Stimulated activated CD4-positive, alpha-beta T cell treated with anti-CD3 and anti-CD28 coated beads, Interleukin-15, amount 100 ng/mL, for 1 hour (primary cell): Measurements from ENCODE around the gene GNAO1.
A peak's percentile ranks its signal among the peaks of the same experiment; 100 is the strongest.

Experiments
- DNase-seq, 2 donors: peaks; one replicate each; pipeline ENCODE4 v3.0.0-alpha.2; 2020; ENCODE audit warnings: low read depth in 1 of 2, low spot score in 1 of 2

GNAO1 gene

DNA sequence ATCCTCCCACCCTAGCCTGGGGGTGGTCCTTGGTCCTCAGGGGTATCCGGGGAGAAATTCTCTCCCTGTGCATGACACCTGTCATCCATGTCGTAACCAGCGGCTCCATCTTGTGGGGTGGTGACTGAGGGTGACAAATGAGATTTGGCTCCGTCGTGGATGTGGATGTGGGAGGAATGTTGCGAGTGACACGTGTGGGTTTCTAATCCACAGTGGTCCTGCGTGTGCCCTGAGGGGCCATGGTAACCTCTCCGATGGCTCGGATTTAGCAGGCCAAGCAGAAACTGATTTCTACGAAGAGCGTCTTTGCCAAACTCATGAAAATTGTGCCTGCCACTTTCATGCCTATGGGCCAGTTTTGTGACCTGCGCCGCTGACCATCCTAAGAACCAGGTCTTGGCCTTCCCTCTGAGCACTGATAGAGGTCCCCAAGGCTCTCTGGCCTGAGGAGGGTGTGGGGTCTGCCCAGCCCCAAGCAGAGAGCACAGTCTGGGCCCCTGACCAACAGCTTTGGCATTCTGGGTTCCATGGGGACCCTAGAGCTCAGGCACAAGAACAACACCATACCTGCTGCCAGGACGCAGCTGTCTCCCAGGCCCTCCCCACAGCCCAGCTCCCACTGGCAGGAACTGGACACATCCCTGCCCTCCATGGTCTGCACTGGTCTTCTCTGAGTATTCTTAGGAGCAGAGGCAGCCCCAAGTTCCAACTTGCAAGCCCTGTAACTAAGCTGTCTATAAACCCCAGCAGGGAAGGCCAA is 155.0 kb downstream of the GNAO1 start:
- DNase-seq = no peak

GRCh38 chr16:56347166-56347565 is 155.9 kb downstream of the GNAO1 start:
- DNase-seq = no peak

- DNase-seq = no peak
These were observed 156.4 kb downstream of the GNAO1 start for GRCh38 chr16:56347670-56348069.

GRCh38 chr16:56348168-56349085 is 157.1 kb downstream of the GNAO1 start:
- DNase-seq = no peak

DNA sequence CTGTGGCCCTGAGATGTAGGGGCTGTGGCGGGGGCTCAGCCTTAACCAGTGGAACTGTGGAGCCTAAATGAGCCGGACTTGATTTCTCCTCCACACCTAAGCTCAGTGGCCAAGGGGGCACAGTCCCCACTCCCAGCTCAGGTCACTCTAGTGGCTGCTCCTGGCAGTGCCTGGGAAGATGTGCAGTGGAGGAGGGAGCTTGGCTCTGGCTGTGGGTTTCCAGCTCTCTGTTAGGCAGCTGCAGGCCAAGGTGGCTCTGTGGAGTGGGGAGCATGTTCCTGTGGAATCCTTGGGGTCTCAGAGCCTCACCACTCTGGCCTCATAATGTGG is 157.8 kb downstream of the GNAO1 start:
- DNase-seq = no peak

DNA sequence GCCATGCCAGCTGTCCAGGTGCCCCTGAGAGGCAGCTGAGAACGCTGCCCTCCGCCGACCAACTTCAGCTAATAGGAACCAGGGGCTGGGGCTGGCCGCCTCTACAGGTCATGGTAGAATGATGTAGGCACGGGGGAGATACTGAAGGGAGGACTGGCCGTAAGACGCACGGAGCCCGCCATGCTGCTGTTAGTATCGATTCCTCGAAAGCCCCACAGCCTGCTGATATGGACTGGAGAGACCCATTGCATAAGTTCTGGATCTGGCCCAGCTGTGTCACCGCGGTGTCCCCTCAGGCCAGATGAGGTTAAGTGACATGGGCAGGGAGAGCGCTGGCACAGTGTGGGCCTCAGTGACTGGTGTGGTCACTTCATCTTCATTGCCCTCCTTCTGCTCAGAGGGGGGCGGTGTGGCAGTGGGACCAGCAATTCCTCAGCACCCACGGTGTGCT is 158.4 kb downstream of the GNAO1 start:
- no peak for DNase-seq

DNA sequence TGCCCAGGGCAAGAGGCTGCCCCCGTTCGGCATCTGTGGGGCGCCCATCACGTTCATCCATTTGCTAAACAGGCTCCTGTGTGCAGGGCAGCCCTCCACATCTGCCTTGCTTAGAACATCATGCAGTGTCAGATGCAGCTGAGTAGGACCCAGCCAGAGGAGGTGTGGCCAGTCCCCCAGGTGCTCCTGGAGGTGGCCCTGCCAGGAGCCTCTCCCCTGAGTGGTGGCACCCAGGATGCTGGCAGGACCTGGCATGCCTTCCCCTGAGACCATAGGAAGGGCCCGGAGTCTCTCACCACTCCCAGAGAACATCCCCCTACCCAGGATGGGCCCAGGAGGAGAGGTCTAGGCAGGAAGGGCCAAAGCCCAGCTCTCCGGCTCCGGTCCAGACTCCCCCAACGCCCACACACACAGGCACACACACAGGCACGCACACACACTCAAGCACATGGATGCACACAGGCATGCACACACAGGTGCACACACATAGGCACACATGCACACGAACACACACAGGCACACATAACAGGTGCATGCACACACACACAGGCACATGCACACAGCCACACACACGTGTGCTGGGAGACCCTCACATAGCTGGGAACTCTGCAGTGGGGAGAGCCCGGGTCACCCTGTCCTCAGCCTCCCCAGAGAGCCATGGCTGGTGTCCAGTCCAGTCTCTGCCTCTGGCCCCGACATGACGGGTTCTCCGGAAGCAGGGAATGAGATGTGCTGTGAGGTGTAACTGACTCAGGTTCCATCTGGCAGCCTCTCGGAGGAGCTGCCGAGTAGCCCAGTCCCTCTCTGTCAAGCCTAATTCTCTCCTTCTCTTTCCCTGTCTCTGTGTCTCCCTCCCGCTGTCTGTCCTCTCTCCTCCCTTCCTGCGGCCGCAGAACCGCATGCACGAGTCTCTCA is 159.5 kb downstream of the GNAO1 start:
- no peak for DNase-seq

DNA sequence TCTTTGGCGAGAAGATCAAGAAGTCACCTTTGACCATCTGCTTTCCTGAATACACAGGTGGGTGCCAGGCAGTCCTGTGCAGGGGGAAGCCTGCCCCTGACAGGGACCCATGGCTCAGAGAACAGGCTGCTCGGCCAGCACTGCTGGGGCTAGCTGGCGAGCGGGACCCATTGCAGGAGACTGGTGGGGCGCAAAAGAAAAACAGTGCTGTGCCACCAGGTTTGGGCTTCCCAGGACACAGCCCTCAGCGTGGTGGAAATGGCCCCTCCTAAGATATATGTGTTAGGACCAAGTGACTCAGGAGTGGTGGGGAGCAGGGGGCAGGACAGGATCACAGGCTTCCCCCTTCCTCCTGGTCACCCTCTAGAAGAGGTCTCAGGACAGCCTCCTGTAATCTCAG is 160.2 kb downstream of the GNAO1 start:
- DNase-seq = no peak

GRCh38 chr16:56352351-56353053 is 161.2 kb downstream of the GNAO1 start:
- no peak for DNase-seq

GRCh38 chr16:56353054-56353921 is 162.0 kb downstream of the GNAO1 start:
- DNase-seq = no peak

DNA sequence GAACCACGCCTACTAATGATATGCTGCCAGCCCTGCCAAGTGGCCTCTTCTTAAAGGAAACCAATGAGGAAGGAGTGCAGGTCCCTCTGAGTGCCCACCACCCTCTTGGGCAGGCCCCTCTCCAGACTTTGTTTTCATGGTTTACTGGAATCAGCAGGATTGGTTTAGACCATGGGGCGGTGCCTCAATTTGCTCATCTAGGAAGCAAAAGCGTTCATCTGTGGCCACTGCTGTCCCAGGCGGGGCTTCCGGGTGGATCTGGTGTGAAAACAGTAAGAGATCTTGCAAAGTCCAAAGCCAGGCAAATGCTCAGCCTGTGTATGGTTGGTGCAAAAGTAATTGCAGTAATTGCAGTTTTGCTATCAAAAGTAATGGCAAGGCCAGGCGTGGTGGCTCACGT is 162.7 kb downstream of the GNAO1 start:
- no peak for DNase-seq

DNA sequence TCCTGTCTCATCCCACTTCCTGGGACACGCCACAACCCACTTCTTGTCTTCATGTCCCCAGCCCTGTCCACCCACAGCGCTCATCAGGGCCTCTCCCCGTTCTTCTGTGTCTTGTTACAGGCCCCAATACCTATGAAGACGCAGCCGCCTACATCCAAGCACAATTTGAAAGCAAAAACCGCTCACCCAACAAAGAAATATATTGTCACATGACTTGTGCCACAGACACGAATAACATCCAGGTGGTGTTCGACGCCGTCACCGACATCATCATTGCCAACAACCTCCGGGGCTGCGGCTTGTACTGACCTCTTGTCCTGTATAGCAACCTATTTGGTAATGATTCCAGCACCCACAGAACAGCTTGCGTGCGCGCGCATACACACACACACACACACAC is 163.5 kb downstream of the GNAO1 start:
- DNase-seq = no peak

DNA sequence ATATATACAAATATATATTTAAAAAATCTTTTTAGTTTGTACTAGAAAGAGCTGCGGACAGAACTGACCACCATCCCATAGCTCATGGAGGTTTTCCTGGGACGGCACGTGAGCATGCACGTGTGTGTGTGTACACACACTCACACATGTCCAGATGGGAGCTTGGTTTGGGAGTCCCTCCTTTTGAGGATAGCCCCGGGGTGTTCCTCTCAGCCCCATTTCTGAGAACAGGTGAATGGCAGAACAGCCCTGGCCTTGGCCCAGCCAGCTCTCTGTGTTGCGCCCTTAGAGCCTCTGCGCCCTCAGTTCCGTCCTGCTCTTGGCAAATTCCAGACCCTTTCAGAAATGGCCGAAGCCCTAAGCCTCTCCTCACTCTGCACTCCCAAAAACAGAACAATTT is 163.9 kb downstream of the GNAO1 start:
- no peak for DNase-seq

DNA sequence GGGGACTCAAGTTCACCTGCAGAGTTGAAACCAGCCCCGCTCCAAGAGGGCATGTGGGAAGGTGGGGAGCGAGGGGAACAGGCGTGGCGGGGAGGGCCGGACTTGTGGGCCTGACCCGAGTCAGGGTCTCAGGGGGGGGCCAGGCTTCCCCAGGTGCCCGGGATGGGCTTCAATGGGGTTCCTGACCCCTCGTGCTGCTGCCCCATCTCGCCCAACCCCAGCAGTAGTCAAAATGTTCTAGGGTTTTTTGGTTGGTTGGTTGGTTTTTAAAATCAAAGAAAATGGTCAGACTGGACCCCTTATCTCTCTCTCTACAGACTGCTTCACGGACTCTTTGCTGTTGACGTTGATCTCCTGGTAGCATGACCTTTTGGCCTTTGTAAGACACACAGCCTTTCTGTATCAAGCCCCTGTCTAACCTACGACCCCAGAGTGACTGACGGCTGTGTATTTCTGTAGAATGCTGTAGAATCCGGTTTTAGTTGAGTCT is 164.5 kb downstream of the GNAO1 start:
- DNase-seq = no peak

GRCh38 chr16:56356276-56357240 is 165.3 kb downstream of the GNAO1 start:
- peak; percentile 26 for DNase-seq

GRCh38 chr16:56357241-56357764 is 166.0 kb downstream of the GNAO1 start:
- no peak for DNase-seq

GRCh38 chr16:56357765-56358322 is 166.6 kb downstream of the GNAO1 start:
- DNase-seq = no peak
